Skin epidermis (tissue), 12 donors: ENCODE data around the gene VWDE.
"Not testable (repeated sequence)": the region's sequence is repeated elsewhere in the genome, so short reads cannot be mapped to it uniquely, and the experiment has no call there.

ENCODE experiments used
- H3K27ac ChIP-seq, 21 experiments: fragments of 200-600 bp; sonication (generic) in 11 of 21; one replicate each; pipeline ENCODE4 v1.5.0; 2020; ENCODE audit warnings: mild to moderate bottlenecking in 3 of 21, inconsistent platforms in 2 of 21, moderate library complexity in 2 of 21
- H3K4me3 ChIP-seq, 7 experiments: fragments of 200-600 bp; sonication (generic) in 2 of 7; one replicate each; pipeline ENCODE4 v1.5.0; 2020; ENCODE audit warnings: inconsistent platforms in 2 of 7, mild to moderate bottlenecking in 2 of 7, moderate library complexity in 1 of 7

The VWDE gene

GRCh38 chr7:12407652-12408051, 4.0 kb upstream of the VWDE start:
- not testable (repeated sequence) for H3K27ac ChIP-seq, H3K4me3 ChIP-seq

DNA sequence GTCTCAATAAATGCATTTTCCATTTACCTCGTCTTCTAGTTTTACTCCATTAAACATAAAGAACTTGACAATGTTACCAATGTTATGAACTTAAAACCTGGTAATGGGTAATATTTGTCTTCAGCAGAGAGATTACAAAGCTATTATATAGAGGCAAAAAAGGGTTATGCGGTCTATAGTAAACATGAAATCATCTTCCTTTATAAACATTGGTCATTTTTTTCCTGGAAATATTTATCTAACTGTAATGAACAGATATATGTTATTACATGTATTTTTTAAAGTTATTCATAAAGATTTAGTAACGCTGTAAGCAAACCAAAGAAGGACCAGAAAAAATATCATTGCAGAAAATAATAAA, 1.3 kb downstream of the VWDE start:
- no peak overlapping the region for H3K4me3 ChIP-seq
- H3K27ac ChIP-seq = no peak overlapping the region

DNA sequence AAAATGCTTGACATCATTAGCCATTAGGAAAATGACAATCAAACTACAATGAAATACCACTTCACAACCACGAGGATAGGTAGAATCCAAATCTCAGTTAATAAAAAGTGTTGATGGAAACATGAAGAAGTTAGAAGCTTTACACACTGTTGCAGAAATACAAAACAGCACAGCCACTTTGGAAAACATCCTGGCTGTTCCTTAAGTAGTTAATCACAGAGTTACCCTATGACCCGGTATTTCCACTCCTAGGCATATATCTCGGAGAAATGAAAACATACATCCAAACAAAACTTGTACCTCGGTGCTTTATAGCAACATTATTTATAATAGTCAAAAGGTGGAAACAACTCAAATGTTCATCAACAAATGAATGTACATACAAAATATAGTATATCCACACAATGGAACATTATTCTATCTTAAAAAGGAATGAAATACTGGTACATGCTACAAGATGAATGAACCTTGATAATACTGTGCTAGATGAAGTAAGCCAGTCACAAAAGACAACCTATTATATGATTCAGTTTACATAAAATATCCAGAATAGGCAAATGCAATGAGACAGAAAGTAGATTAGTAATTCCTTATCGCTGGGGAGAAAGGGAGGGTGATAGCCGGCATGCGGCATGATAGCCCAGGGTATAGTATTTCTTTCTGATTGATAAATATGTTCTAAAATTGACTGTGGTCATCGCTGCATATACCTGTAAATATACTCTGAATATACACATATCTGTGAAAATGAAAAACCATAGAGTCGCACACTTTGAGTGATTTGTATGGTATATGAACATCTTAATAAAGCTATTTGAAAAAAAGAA, 1.9 kb downstream of the VWDE start:
- Histone ChIP-seq H3K27ac (no peak overlapping the region), H3K4me3 (no peak overlapping the region)

DNA sequence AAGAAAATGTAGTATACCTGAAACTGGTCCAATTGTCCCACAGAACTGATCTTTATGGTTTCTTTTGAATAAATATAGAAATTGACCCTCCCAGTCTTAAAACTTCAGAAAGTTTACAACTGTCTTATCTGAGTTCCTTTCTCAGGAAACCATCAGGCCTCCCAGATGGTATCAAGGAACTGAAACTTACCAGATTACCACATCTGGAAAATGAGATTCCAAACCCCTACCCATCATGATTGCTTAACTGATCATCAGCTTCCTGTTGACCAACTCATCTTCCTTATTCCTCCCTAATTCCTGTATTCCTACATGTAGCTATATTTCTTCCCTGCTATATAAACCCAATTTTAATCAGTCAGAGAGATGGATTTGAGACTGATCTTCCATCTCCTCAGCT, 5.5 kb downstream of the VWDE start:
- H3K4me3 ChIP-seq = no peak overlapping the region
- no peak overlapping the region for H3K27ac ChIP-seq

DNA sequence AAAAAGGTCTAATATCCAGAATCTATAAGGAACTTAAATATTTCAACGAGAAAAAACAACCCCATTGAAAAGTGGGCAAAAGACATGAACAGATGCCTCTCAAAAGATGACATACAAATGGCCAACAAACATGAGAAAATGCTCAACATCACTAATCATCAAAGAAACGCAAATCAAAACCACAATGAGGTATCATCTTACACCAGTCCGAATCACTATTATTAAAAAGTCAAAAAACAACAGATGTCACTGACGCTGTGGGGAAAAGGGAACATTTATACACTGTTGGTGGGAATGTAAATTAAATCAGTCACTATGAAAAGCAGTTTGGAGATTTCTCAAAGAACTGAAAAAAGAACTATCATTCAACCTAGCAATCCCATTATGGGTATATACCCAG, 6.0 kb downstream of the VWDE start:
- Histone ChIP-seq H3K4me3 (no peak overlapping the region), H3K27ac (no peak overlapping the region)

DNA sequence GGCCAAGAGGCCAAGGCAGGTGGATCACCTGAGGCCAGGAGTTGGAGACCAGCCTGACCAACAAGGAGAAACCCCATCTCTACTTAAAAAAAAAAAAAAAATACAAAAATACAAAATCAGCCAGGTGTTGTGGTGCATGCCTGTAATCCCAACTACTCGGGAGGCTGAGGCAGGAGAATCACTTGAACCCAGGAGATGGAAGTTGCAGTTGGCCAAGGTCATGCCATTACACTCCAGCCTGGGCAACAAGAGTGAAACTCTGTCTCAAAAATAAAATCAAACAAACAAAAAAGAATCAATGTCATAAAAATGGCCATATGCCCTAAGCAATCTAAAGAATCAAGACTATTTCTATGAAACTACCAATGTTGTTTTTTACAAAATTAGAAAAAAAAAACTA, 7.0 kb downstream of the VWDE start:
- H3K27ac ChIP-seq, H3K4me3 ChIP-seq: not testable (repeated sequence)

DNA sequence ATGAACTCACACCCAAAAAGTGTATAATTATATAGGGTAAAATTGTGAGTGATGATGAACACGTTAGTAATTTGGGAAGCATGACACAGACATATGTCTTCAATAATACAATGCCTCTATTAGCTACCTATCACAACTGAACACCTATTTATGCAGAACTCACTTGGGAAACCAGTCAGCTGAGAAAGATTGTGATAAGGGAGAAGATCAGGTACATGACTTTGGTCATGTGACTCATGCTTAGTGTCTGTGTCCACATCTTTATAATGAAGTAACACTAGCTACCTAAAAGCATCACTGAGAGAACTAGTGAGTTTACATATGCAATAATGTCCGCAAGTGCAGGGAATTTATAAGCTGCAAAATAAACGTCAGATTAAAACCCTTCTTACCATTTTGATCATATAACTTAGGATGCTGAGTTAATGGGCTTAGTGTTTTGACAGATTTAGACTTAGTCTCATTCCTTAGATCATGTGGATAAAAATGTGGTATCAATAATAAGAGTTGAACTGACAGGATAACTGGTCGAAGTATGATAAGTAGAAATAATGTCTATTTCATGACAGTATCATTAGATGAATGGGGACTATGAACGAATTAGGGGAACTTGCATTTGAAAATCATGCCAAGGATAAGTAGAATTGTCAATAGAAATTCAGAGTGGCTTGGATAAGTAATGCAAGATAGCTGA, 11.6 kb downstream of the VWDE start:
- H3K4me3 ChIP-seq = no peak overlapping the region
- no peak overlapping the region for H3K27ac ChIP-seq

DNA sequence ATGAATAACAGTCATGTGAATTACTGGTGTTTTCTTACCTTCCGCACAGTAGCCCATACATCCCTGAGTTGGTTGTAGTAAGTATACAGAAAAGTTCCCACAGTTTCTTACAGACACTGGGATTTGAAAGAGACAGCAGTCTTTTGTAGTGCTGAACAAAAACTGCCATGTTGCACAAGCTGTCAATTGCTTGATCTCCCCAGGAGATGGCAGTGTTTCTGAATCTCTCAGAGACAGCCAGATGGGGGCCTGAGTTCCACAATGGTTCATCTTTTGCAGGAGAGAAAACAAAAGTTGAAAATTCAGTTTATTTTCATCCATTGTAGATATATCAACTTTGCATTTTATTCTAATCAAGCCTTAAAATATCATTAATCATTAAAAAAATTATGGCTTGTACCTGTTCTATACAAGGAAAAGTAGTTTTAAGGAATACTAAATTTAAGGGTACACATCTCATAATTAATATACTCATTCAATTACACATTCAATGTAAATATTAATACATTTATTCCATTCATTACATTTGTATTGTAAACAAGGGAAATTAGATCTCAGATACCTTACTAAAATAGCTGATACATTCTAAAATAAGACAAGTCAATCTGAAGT, 14.5 kb downstream of the VWDE start:
- Histone ChIP-seq H3K4me3 (no peak overlapping the region), H3K27ac (no peak overlapping the region)

DNA sequence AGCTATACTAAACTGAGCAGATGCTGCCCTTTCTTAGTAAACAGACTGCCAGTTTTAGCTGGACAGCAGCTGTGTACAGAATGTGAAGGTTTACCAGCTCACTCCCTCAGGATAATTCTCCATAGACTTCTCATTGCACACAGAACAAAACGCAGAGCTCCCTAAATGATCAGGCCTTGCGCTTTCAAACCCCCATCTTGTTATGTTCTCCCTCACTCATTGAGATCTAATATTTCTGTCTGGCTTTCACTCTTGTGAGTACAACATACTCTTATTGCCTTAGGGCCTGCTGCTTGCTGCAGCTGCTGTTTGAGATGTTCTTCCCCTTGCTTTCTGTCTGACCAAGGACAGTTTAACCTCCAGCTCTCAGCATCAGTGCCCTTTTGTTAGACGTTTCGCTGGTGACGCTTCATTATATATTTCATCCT, 17.3 kb downstream of the VWDE start:
- H3K27ac ChIP-seq = no peak overlapping the region
- H3K4me3 ChIP-seq = no peak overlapping the region

DNA sequence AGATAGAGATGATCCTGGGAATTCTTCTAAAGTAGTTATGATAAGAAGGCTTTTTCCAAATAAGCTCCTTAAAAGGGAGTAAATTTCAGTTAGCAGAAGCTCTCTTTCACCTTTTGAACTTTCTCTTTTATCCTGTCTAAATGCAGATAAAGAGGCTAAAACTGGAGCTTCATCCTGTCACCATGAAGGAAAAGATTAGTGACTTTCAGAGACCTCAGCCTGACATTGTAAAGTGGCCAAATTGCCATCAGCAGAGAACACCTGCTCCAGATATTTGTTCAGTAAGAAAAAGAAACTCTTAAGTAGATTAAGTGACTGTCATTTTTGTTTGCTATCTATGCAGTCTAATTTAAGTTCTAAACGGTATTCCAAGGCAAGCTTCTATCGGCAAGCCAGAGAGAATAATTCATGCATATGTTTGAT, 18.3 kb downstream of the VWDE start:
- Histone ChIP-seq H3K4me3 (no peak overlapping the region), H3K27ac (no peak overlapping the region)

DNA sequence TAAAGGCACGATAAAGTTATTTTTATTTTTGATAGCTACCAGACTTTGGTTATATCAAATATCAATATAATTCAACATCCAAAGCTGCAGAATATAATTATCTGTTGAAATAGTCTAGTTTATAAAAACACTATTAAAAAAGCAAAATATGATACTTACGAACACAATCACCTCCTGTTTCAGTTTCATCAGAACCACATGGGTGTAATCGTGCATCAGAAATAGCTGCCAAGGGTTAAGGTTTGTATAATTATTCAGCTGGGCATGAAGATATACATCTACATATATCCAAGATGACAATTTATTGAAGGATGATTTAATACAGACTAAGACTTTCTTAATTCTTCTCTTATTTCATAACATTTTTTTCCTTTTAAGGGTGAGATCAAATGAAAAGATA, 20.3 kb downstream of the VWDE start:
- no peak overlapping the region for H3K27ac ChIP-seq
- H3K4me3 ChIP-seq = no peak overlapping the region

DNA sequence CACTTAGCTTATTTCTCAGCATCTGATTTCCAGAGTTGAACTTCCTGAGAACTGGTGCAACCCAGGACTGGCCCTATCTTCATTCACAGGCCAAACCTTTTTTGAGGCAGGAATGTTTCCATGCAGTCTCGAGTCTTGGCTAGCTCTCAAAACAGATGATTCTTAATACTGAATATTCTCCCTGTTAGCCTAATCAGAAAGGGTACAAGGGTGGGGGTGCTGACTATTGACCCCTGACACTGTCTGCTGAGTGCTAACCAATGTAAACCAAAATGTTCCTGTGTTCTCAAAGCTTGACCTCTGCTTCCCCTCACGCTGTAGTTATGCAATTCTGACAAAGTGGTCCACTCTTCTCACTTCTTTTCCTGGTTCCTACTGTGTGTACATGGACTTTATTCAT, 25.3 kb downstream of the VWDE start:
- Histone ChIP-seq H3K4me3 (no peak overlapping the region), H3K27ac (no peak overlapping the region)

DNA sequence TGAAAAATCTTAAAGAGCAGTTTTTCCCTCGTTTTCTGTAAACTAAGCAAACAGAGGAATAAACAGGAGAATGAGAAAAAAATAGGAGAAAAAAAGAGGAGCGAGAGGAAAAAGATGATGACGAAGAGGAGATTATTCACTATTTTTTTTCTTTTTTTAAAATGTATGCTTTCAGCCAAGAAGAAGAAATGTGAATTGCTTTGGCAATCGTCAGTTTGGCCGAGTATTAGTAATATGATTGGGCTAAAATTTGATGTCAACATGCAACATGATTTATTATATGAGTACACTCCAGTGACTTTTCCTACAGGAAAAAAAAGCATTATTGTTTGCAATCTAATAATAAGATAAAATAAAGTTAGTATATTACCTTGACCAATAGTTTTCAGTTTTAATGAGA, 26.3 kb downstream of the VWDE start:
- Histone ChIP-seq H3K27ac (no peak overlapping the region), H3K4me3 (no peak overlapping the region)

- H3K4me3 ChIP-seq = no peak overlapping the region
Measured at GRCh38 chr7:12373580-12374263, 29.9 kb downstream of the VWDE start.

DNA sequence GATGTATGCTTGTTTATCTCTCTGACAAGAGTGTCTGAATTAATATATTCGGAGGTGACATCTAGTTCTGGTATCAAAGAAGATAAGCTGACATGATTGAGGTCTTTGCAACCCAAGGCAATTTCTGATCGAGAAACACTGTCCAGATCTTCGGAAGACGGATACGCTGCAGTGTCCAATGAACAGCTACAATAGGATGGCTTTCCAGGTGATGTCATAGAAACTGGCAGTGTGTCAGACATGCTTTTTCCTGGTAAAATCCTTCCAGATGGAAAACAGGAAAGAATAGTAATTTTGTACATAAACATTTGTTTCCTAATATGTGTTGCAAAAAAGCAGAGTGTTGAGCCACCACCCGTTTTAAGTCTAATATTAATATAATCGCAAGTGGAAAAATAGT, 33.4 kb downstream of the VWDE start:
- no peak overlapping the region for H3K4me3 ChIP-seq
- no peak overlapping the region for H3K27ac ChIP-seq

More at GRCh38 chr7:12373580-12374263, 29.9 kb downstream of the VWDE start:
- no peak overlapping the region for H3K27ac ChIP-seq

DNA sequence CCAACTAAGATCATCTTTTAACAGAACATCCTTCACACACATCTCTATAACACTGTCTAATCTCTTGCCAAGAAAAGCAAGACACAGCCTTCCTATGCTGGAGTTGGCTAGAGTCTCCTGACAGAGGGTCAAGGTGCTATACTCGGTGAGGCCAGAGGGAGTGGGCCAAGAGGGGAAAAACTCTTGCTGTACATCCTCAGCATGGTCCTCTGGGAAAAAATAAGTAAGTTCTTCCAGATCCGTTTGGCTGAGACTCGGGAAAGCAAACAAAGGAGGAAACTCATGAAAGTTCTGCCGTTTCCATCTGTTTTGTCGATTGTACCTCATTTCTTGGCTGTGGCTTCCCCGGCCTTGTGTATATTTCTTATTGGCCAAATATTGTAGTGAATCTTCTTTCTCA, 33.9 kb downstream of the VWDE start:
- no peak overlapping the region for H3K4me3 ChIP-seq
- H3K27ac ChIP-seq = no peak overlapping the region

GRCh38 chr7:12369072-12369471, 34.6 kb downstream of the VWDE start:
- Histone ChIP-seq H3K4me3 (no peak overlapping the region), H3K27ac (no peak overlapping the region)

- no peak overlapping the region for H3K4me3 ChIP-seq
- no peak overlapping the region for H3K27ac ChIP-seq
Measured at GRCh38 chr7:12360948-12361347, 42.7 kb downstream of the VWDE start.

- no peak overlapping the region for H3K27ac ChIP-seq
Measured at GRCh38 chr7:12358694-12359093, 45.0 kb downstream of the VWDE start.

GRCh38 chr7:12357508-12357907, 46.2 kb downstream of the VWDE start:
- H3K4me3 ChIP-seq = no peak overlapping the region
- H3K27ac ChIP-seq = no peak overlapping the region

More at GRCh38 chr7:12358694-12359093, 45.0 kb downstream of the VWDE start:
- H3K4me3 ChIP-seq = no peak overlapping the region
